Stimulated activated naive CD4-positive, alpha-beta T cell treated with Interleukin-2 at 50 U/mL for 16 hours (primary cell): Measurements from ENCODE around the gene TMEM183A.
A peak's percentile ranks its signal among the peaks of the same experiment; 100 is the strongest.
"Not testable (repeated sequence)": the region's sequence is repeated elsewhere in the genome, so short reads cannot be mapped to it uniquely, and the experiment has no call there.

ENCODE experiments used
- DNase-seq: peaks from one replicate; lab custom pipeline; 2025; lab: John Stamatoyannopoulos, UW

The TMEM183A gene

DNA sequence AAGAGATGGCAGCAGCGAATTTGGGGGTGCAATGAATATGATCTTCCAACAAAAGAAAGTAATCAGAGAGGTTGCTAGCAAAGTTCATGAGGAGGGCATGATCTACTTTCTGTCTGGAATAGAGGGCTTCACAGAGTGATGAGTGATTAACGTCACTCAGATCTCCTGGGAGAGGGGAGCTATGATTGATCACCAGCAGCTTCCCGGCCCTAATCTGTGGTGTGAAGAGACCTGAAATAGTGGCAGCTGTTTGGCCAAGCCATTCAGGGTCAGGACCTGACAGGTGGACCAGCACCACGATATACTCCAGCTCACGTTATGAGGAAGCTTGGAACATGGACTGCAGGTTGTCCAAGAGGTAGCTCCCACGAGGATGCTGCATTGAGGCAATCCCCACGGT is 19.9 kb upstream of the TMEM183A start:
- DNase-seq, result no peak

GRCh38 chr1:202987922-202988583 is 19.1 kb upstream of the TMEM183A start:
- DNase-seq, result no peak

- no peak for DNase-seq
These were observed 17.3 kb upstream of the TMEM183A start for GRCh38 chr1:202989879-202990278.

DNA sequence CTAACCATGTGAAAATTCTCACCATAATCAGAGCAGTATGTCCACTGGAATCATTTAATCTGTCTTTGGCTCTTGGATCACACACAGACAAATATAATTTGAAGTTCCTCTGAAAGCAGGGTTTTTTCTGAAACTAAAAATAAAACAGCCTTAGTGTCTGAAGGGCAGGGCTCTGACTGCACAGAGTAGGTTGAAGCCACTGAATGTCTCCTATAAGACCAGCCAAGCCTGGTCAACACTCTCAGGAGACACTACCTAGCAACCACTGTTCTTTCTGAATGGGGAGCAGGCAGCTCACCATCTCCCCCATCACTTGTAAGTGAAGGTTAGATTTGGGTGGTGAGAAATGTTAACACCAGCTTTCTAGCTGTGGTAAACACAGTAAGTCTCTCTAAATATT is 16.1 kb upstream of the TMEM183A start:
- no peak for DNase-seq

DNA sequence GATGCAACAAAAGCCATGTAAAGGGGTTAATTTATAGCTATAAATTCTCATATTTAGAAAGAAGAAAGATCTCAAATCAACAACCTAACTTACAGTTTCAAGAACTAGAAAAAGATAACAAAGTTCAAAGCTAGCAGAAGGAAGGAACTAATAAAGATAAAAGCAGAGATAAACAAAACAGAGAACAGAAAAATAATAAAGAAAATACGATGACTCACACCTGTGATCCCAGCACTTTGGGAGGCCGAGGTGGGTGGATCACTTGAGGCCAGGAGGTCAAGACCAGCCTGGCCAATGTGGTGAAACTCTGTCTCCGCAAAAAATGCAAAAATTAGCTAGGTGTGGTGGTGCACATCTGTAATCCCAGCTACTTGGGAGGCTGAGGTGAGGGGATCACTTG is 12.4 kb upstream of the TMEM183A start:
- no peak for DNase-seq

DNA sequence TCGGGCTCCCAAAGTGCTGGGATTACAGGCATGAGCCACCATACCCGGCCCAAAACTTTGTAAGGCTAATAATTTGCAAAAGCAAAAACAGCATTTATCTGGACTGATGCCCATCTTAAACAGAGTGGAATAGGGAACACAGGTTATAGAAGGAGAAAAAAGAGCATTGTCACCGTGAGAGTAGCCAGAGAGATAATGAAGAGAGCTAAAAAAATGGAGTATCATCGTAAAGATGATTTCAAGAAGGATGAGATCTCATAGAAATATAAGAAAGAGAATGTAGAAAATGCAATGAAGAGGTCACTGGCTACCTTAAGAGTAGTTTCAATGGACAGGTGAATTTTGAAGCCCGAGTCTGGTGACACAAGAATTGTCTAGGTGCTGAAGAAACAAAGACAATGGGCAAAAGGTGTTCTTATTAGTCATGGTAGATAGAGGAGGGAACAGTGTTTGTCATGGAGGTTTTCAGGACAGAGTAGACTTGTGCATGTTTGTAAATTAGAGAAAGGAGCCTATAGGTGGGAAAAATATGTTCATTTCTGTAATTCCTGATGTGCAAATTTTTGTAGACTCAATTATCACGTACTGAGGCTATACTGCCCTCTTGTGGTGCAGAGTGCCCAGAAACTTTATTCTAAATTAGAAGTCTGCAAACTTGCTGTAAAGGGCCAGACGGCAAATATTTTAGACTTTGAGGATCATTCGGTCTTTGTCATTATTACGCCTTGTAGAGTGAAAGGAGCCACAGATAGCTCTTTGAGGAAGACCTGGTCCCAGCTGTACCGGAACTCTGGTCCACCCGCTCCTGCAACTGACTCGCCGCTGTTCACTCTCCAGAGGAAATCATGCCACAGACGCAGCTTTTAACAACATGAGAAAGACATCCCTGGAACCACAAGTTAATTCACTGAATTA is 8.1 kb upstream of the TMEM183A start:
- DNase-seq, result peak; percentile 38

DNA sequence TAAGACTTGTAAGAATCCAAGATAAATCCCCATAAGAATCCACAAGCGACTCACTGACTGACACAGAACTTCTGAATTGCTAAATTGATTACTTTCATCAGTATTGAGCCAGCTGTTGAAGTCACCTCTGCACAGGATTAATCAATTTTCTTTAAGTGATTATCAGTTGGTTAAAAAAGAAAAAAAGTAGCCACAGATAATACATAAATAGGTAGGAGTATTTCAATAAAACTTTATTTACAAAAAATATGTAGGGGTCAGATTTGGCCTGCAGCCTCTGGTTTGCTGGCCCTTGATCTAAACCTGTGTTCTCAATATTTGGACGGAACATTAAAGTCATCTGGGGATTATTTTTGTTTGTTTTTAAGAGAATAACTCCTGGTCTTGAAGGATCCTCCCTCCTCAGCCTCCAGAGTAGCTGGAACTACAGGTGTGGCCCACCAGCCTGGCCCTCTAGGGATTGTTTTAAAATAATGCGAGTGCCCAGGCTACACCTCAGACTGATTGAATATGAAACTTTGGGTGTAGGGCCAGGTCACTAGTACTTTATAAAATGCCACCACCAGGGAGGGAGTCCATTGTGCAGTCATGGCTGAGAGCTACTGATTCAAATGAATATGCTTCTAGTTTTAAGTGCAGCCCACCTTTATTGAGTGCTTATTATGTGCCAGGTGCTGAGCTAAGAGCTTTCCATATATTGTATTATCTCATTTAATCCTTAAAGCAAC is 6.8 kb upstream of the TMEM183A start:
- DNase-seq, result no peak

- no peak for DNase-seq
These were observed 5.2 kb upstream of the TMEM183A start for GRCh38 chr1:203001986-203002385.

- DNase-seq, result no peak
These were observed 4.2 kb upstream of the TMEM183A start for GRCh38 chr1:203002951-203003350.

DNA sequence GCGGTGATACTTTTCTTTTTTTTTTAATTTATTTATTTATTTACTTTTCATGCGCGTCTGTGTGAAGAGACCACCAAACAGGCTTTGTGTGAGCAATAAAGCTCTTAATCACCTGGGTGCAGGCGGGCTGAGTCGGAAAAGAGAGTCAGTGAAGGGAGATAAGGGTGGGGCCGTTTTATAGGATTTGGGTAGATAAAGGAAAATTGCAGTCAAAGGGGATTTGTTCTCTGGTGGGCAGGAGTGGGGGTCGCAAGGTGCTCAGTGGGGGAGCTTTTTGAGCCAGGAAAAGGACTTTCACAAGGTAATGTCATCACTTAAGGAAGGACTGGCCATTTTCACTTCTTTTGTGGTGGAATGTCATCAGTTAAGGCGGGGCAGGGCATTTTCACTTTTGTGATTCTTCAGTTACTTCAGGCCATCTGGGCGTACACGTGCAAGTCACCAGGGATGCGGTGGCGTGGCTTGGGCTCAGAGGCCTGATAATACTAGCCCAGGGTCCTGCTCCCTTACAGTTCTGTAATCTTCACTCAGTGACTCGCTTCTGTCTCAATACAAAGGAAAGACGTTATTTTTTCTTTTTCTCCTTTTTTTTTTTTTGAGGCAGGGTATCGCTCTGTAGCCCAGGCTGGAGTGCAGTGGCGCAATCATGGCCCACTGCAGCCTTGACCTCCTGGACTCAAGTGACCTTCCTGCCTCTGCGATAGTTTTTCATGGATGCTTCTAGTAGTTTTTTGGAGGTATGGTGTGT is 1.6 kb upstream of the TMEM183A start:
- DNase-seq, result not testable (repeated sequence)

GRCh38 chr1:203009185-203009584 is 2.0 kb downstream of the TMEM183A start:
- DNase-seq, result no peak

GRCh38 chr1:203011582-203011981 is 4.4 kb downstream of the TMEM183A start:
- no peak for DNase-seq

- no peak for DNase-seq
These were observed 9.9 kb downstream of the TMEM183A start for GRCh38 chr1:203017061-203017460.

GRCh38 chr1:203017692-203018091 is 10.5 kb downstream of the TMEM183A start:
- DNase-seq, result no peak

DNA sequence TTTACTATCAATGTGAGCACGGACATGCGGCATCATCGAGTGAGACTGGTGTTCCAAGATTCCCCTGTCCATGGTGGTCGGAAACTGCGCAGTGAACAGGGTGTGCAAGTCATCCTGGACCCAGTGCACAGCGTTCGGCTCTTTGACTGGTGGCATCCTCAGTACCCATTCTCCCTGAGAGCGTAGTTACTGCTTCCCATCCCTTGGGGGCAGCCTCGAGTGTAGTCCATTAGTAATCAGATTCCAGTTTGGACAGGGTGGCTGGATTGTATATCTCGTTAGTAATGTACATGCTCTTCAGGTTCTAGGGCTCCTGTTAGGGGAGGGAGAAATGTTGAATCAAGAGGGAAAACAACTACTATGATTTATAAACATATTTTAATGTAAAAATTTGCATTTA is 15.7 kb downstream of the TMEM183A start:
- not testable (repeated sequence) for DNase-seq

DNA sequence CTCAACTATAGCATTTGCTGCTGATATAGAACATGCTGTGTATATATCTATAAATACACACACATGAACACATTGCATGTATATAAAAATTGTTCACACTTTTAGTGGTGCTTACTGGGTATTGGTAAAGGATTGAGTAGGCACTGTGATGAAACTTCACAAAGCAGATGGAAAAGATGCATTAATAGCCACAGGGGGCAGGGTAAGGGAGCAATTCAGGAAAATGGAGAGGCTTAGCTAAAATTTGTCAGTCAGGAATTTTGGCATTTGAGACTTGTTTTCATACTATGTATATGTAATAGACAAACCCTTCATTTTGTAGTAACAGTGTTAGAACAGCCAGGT is 18.5 kb downstream of the TMEM183A start:
- no peak for DNase-seq

DNA sequence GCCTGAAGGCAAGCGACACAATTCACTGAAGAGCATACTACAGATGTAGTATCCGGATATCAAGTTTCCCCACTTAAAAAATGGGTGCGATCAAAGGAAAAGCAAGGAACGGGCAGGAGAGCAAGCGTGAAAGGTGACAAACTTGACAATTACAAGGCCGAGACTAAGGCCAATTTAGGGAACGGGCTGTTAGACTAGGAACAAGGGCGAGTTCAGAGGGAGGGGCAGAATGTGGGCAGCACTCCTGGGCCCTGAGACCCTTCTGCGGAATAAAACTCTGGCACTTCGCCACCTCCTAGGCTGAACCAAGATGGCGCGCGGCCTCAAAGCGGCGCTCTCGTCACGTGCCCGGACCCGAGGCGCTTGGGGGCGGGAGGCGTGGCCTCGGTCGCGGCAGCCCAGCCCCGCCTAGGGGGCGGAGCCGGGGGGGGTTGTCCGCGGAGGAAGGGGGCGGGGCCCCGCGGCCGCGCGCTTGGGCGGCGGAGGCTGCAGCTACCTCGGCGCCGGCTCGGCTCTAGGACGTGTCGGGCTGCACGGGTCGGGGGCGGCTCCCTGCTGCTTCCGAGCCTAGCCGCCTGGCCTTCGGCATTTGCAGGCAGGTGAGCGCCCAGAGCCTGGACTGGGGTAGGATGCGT is 19.0 kb downstream of the TMEM183A start, which contains the start of gene PPFIA4:
PPFIA4 (plus strand) TSS at position 461 of the 635 bp plus-strand sequence. CDS start 12,518 bp downstream, outside the sequence.
- peak; percentile 75 for DNase-seq

DNA sequence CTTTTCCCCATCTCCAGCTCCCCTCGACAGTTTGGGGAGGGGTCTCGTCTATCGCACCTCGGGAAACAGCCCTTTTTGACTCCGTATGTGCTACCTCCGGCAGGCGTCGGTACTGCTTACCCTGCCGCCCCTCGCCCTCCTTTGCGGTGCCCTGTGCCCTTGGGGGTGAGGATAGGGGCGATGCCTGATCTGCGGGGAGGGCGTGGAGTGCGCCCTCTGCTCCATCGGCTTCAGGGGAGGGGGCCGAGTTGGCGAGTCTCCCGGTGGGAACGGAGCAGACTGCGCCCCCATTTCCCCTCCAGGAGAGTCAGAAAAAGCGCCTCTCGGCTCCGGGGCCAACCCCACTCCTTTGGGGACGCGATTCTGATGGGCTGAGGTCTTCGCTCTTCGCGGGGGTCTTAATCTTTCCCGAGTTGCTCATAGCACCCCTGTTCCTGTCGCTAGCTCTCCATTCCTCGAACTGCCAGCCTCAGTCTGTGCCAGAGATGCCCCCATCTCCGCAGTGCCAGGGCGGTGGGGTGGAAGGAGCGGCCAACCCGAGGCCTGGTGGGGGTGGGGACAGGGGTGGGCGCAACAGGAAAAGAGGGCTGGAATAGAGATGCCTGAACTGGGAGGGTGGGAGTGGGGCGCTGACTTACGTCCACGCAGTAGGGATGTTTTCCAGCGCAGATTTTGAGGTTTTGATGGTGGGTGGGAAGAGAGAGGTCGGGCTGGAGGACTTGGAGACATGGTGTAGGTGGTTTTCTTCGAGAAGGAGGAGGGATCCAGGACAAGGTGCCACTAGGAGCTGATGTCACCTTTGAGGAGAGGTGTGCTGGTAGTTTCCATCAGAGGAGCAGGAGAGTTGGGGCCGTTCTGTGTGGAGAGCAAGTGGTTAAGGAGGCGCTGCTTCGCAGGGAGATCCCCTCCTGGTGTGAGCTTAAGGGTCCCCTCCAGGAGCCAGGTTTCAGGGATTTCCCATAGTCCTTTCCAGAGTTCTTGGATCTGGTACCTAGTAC is 19.8 kb downstream of the TMEM183A start:
- DNase-seq, result no peak

DNA sequence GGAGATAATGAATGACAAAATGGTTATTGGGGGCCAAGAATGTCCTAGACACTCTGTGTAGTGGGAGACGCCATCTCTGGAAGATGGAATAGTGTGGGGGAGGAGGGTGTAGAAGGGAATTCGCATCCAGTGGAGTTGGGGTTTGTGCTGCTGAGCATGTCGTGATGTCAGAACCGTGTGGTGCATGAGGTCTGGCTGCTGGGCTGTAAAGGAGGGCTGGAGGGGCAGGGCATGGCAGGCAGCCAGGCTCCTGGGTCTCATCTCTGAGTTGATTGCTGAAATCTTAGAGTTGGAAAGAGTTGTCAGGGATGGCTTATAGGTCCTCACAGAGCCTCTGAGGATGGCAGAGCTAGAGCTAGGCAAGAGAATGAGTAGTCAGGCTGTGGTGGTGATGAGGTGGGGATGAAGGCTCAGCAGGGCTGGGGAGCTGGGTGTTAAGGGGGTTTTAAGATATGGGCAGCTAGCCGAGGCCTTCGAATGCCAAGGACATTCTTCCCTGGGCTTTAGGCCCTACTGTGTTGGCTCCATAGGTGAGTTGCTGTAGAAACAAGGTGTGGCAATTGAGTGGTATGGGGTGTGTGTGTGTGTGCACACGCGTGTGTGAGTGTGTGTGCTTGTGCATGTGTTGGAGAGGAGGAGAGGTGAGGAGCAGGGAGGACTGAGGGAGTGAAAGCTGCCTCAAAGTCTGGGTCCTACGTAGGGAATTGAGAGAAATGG is 21.1 kb downstream of the TMEM183A start:
- no peak for DNase-seq
